MM.1S (cell line): ENCODE results near the gene RELA.

Source experiments
- DNase-seq: peaks from one replicate; pipeline ENCODE4 v3.0.0-alpha.2; 2015
- H2AFZ ChIP-seq: fragments of 300-600 bp; sonication (generic); 2 replicates; pipeline ENCODE4 v1.6.0; 2016; ENCODE audit warnings: antibody characterized with exemption, low read length
- H3F3A ChIP-seq: fragments of 300-600 bp; sonication (generic); 2 replicates; pipeline ENCODE4 v1.6.1; 2016; ENCODE audit warnings: mild to moderate bottlenecking, antibody characterized with exemption, low read length, moderate library complexity, mixed read lengths; ENCODE audit not compliant: insufficient read depth
- H3K27ac ChIP-seq: fragments of 300-600 bp; sonication (generic); 2 replicates; pipeline ENCODE4 v1.5.1; 2016; ENCODE audit warnings: mild to moderate bottlenecking, low read length
- H3K27me3 ChIP-seq: fragments of 300-600 bp; sonication (generic); replicated peaks from 2 replicates; pipeline ENCODE4 v1.6.0; 2016; ENCODE audit warnings: low read length; ENCODE audit not compliant: insufficient read depth
- H3K36me3 ChIP-seq: fragments of 300-600 bp; sonication (generic); replicated peaks from 2 replicates; pipeline ENCODE4 v1.6.1; 2016; ENCODE audit warnings: mild to moderate bottlenecking, low read length, mixed read lengths; ENCODE audit not compliant: insufficient read depth
- H3K4me1 ChIP-seq: fragments of 300-600 bp; sonication (generic); 2 replicates; pipeline ENCODE4 v1.6.1; 2016; ENCODE audit warnings: low read length, mixed read lengths
- H3K4me2 ChIP-seq: fragments of 300-600 bp; sonication (generic); 2 replicates; pipeline ENCODE4 v1.6.0; 2016; ENCODE audit warnings: low read depth, low read length
- H3K4me3 ChIP-seq: fragments of 300-600 bp; sonication (generic); 2 replicates; pipeline ENCODE4 v1.5.1; 2016; ENCODE audit warnings: low read length, mixed read lengths
- H3K79me2 ChIP-seq: fragments of 300-600 bp; sonication (generic); 2 replicates; pipeline ENCODE4 v1.6.1; 2016; ENCODE audit warnings: mixed run types, low read length, mixed read lengths
- H3K9ac ChIP-seq: fragments of 300-600 bp; sonication (generic); 2 replicates; pipeline ENCODE4 v1.6.1; 2016; ENCODE audit warnings: low read length, mixed read lengths
- H3K9me2 ChIP-seq: fragments of 300-600 bp; sonication (generic); replicated peaks from 2 replicates; pipeline ENCODE4 v1.6.1; 2016; ENCODE audit warnings: mild to moderate bottlenecking, low read length, mixed read lengths; ENCODE audit not compliant: insufficient read depth
- H3K9me3 ChIP-seq: fragments of 300-600 bp; sonication (generic); replicated peaks from 2 replicates; pipeline ENCODE4 v1.6.1; 2016; ENCODE audit warnings: mild to moderate bottlenecking, low read length, mixed read lengths; ENCODE audit not compliant: insufficient read depth
- H4K20me1 ChIP-seq: fragments of 300-600 bp; sonication (generic); 2 replicates; pipeline ENCODE4 v1.6.1; 2016; ENCODE audit warnings: mild to moderate bottlenecking, low read length, moderate library complexity, mixed read lengths; ENCODE audit not compliant: insufficient read depth
- EZH2 ChIP-seq: fragments of 300-600 bp; sonication (generic); optimal IDR thresholded peaks from 2 replicates; pipeline ENCODE3; 2017; ENCODE audit warnings: low read depth, mild to moderate bottlenecking, antibody characterized with exemption, low read length, mixed read lengths
- EZH2phosphoT487 ChIP-seq: fragments of 300-600 bp; sonication (generic); IDR thresholded peaks from 2 replicates; pipeline ENCODE4 v1.6.1; 2018; ENCODE audit warnings: antibody characterized with exemption, low read length
- TF ChIP-seq, protein P1 (sequence below): fragments of 300-600 bp; sonication (generic); IDR thresholded peaks from 2 replicates; pipeline ENCODE4 v1.5.1; 2016; ENCODE audit warnings: antibody characterized with exemption, low read length, mixed read lengths

Gene RELA

DNA sequence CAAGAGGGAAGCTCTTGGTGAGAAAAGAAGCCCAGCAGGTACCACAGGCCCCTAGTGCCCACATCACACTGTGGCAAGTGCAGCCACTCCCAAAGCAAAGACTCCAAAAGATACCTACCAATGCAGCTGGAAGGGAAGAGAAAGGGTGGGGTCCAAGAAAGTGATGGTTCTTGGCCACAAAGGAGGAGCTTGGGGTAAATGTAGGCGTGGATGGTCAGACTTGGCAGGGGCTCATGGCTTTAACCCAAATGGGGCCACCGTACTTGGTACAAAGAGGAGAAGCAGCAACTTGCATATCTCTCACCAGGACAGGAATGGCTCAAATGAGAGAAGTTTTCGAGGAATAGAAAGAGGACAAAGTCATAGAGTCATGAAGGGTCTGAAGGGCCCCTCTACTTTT, 53.5 kb downstream of the RELA start:
- Histone ChIP-seq H2AFZ (no peak overlapping the region), H3K79me2 (peaks cover 52% of the 10 kb centered on the region), H4K20me1 (no peaks in the 10 kb centered on the region), H3K4me3 (no peak overlapping the region), H3K9ac (no peak overlapping the region), H3K36me3 (no peaks in the 10 kb centered on the region), H3K27ac (no peak overlapping the region), H3K9me2 (no peaks in the 10 kb centered on the region), H3K9me3 (no peaks in the 10 kb centered on the region), H3K4me1 (peaks cover 6% of the 10 kb centered on the region; the same call in 1 of the 2 replicates), H3F3A (0 out of 2 replicates have a peak, but pooled peaks cover 1% of the 10 kb centered on the region), H3K27me3 (no peaks in the 10 kb centered on the region), H3K4me2 (no peak overlapping the region)
- TF ChIP-seq EZH2phosphoT487 (no peak), EZH2 (no peak)
- TF ChIP-seq, protein P1, sequence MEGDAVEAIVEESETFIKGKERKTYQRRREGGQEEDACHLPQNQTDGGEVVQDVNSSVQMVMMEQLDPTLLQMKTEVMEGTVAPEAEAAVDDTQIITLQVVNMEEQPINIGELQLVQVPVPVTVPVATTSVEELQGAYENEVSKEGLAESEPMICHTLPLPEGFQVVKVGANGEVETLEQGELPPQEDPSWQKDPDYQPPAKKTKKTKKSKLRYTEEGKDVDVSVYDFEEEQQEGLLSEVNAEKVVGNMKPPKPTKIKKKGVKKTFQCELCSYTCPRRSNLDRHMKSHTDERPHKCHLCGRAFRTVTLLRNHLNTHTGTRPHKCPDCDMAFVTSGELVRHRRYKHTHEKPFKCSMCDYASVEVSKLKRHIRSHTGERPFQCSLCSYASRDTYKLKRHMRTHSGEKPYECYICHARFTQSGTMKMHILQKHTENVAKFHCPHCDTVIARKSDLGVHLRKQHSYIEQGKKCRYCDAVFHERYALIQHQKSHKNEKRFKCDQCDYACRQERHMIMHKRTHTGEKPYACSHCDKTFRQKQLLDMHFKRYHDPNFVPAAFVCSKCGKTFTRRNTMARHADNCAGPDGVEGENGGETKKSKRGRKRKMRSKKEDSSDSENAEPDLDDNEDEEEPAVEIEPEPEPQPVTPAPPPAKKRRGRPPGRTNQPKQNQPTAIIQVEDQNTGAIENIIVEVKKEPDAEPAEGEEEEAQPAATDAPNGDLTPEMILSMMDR = no peak
- DNase-seq = no peak

DNA sequence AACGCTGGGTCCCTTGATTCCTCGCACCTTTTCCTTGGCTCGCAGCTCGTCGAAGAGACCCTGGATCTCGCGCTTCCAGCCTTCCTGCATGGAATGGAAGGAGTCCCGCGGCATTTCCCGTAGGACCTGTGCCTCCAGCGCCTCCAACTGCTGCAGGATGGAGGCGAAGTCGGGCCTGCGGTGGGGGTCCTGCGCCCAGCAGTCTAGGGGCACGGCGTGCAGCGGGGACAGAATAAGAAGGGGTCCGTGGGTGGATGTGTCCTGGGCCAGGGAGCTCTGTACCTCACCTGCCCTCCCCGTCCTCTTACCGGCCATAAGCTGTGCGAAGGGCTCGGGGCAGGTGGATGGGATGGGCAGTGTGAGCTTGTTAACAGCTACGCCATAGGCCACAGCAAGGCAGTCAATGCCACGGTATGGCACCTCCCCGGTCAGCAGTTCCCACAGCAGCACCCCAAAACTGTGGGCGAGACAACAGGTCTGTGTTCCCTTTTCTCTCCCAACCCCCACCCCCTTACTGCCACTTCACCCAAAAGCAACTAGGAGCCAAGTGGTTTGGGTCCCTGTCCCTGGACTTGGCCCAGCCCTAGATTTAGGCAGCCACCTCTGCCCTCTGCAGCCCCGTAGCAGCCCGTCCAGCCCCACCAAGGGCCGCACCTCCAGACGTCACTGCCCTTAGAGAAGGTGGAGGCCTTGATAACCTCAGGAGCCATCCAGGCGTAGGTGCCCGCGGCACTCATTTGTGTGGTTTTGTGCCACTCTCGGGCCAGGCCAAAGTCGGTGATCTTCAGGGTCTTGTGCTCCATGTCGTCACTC, 54.9 kb downstream of the RELA start:
- no peak for DNase-seq
- Histone ChIP-seq H3F3A (no peaks in the 10 kb centered on the region), H4K20me1 (no peaks in the 10 kb centered on the region), H3K27ac (no peak overlapping the region), H3K9me2 (no peaks in the 10 kb centered on the region), H3K4me1 (peaks cover under 1% of the 10 kb centered on the region; the same call in 1 of the 2 replicates), H3K79me2 (peaks cover 38% of the 10 kb centered on the region), H3K9me3 (no peaks in the 10 kb centered on the region), H2AFZ (no peak overlapping the region), H3K4me3 (no peak overlapping the region), H3K36me3 (no peaks in the 10 kb centered on the region), H3K27me3 (no peaks in the 10 kb centered on the region), H3K4me2 (no peak overlapping the region), H3K9ac (no peak overlapping the region)
- TF ChIP-seq EZH2phosphoT487 = no peak
- TF ChIP-seq, protein P1 = no peak
- no peak for TF ChIP-seq EZH2

DNA sequence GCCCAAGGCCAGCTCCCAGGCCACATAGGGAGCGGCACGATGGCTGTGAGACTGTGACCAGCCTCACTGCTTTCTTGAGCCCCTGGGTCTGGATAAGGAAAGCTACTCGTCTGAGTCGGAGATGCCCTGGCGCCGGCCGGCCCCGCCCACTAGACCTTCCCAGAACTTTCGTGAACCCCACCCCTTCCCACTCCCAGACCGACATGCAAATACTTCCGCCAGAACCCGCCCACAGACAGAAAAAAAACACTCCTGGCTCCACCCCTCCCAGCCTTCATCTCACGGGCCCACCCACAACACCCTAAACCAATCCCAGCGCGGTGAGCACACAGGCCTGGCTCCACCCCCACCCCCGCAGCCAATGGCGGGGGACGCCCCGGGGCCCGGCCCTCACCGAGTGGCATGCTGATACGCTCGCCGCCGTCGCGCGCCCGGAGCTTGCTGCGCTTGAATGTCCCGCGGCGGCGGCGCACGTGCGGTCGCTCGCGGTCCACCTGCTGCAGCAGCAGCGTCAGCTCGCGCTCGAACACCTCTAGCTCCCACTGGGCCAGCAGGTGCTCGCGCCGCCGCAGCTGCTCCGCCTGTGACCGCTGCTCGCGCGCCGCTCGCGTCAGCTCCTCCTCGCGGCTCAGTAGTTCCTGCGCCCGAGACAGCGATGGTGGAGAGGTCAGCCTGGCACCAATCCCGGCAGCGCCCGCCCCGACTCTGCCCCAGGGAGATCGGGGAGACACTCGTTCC, 55.7 kb downstream of the RELA start:
- no peaks in the 10 kb centered on the region for H4K20me1 ChIP-seq
- no peak for DNase-seq
- H3K9me2 ChIP-seq = no peaks in the 10 kb centered on the region
- no peak overlapping the region for H3K9ac ChIP-seq
- H3K27ac ChIP-seq = no peak overlapping the region
- no peaks in the 10 kb centered on the region for H3K36me3 ChIP-seq
- no peak for TF ChIP-seq EZH2
- TF ChIP-seq, protein P1 = no peak
- peaks cover 30% of the 10 kb centered on the region for H3K79me2 ChIP-seq
- no peak overlapping the region for H3K4me2 ChIP-seq
- H2AFZ ChIP-seq = no peak overlapping the region
- no peaks in the 10 kb centered on the region for H3K9me3 ChIP-seq
- H3K4me3 ChIP-seq = no peak overlapping the region
- H3K4me1 ChIP-seq = no peaks in the 10 kb centered on the region
- no peaks in the 10 kb centered on the region for H3K27me3 ChIP-seq
- no peaks in the 10 kb centered on the region for H3F3A ChIP-seq
